Parietal lobe (tissue), 2 donors: Measurements from ENCODE around the gene PPP1R2. TPM values are rescaled to one million over a fixed set of nuclear protein-coding genes. Genes with fewer than 3 reads are reported as not detected.

ENCODE experiments used
- small RNA-seq: library from RNA; depleted of rRNA; stranded (forward); fragments of <200 nt; gene quantifications from one replicate; pipeline ENCODE3, GENCODE V24; 2014; ENCODE audit warnings: low replicate concordance
- total RNA-seq: library from RNA; depleted of rRNA; stranded (reverse); fragments of >200 nt; gene quantifications from one replicate; pipeline ENCODE4 v1.2.3, GENCODE V29; 2014

Gene PPP1R2
- total RNA-seq, result 65.4 TPM

DNA sequence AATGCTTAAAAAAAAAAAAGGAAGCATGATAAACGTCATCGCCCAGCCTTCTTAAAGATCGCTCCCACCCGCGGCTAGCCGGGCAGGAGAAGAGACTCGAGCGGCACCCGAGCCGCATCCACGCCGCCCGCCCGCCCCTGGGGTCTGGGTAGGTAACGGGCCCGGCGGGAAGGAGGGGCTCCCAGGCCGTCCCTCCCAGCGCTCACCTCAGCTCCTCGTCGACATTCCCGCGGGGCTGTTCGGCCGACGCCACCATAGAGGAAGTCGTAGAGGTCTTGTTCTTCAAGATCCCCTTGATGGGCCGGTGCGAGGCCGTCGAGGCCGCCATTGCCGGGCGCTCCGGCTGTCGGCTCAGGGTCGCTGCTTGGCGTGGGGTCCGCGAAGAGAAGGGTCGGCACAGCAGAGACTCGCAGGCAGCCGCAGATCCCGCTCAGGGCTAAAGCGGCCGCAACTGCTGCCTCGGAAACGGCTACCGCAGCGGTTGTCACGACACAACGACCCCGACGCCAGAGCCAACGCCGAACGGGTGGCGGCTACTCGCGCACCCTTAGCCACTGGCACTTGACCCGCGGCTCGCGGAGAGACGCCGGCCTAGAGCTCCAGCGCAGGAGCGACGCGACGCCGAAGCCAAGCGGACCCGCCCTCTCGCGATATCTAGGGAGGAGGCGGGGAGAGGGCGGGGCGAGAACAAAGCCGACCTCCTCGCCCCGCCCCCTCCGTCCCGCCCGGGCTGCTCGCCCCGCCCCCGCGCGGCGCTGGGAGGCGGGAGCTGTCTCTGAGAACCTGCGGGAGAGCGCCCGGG lies at the start of gene PPP1R2:
TSS of gene PPP1R2 (minus strand) at position 628 of the 802 bp plus-strand sequence. CDS start at position 328, 300 bp downstream.

DNA sequence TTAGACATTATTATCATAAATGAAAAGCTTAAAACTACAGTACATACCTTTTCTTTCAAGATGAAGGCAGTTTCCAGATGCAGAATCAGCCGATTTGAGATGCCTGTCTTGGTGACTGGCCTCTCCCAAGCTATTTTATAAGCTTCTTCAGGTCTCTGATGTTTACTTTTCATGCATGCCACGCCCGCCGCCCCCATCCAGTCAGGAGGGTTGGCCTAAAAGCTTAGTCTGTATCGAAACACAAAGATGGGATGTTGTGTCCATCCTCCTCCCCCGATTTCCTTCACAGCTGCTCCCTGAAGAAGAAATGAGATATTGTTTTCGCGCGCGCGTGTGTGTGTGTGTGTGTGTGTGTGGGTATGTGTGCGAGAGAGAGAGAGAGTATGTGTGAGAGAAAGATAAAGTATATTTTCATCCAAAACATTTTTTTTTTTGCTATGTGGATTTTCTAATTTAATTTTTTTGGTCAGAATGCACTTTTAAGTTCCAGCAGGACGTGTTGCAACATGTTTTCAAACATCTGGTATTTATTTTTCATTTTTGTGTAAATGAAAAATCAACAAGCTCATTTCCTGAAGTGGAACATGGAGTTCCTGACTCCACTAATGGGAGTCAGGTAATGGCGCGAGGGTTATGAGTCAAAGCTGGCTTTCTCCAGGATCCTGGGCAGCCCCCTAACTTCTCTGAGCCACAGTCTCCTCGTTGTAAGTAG lies 40.9 kb upstream of the PPP1R2 start, which contains the start of gene APOD:
TSS of gene APOD (minus strand) at position 110 of the 712 bp plus-strand sequence. CDS start 4,479 bp downstream, outside the sequence.

Small RNA genes lying within 50 kb of the gene (small RNA-seq; reads per million reads assigned to genes)
- not detected for gene RN7SL73P
- gene RNU6ATAC24P, result not detected

Other genes with a start within 250 kb of the PPP1R2 start
- gene ACAP2, start 100.3 kb downstream of the PPP1R2 start, total RNA-seq, result 267 TPM
- gene APOD, start 40.6 kb upstream of the PPP1R2 start, total RNA-seq, result 3.8 TPM
- 10.0 TPM for gene MUC20, start 177.7 kb upstream of the PPP1R2 start, total RNA-seq